ENCODE measurements around the gene TRIM61. TPM values are rescaled to one million over a fixed set of nuclear protein-coding genes. Genes with fewer than 3 reads are reported as not detected.
"Not testable (repeated sequence)": the region's sequence is repeated elsewhere in the genome, so short reads cannot be mapped to it uniquely, and the experiment has no call there.

The TRIM61 gene
- total and polyA plus RNA-seq, 2 donors: 1.3 to 2.2 TPM

GRCh38 chr4:164930647-164931046 lies 46.8 kb downstream of the TRIM61 start:
- H3K4me3 ChIP-seq (ENCODE audit: low read length in 2 of 2): no peak overlapping the region
- H3K36me3 ChIP-seq (ENCODE audit: control insufficient read depth in 2 of 2, insufficient read depth in 2 of 2, low read length in 1 of 2): no peaks in the 10 kb centered on the region
- H3K27ac ChIP-seq (ENCODE audit: low read depth in 1 of 2, low read length in 1 of 2): no peak overlapping the region
- WGBS: 94% methylated on average over 5 of the region's 5 CpGs
- H3K9me3 ChIP-seq (ENCODE audit: control insufficient read depth in 2 of 2, insufficient read depth in 1 of 2, low read length in 1 of 2): no peaks in the 10 kb centered on the region
- no peaks in the 10 kb centered on the region for H3K27me3 ChIP-seq (ENCODE audit: control insufficient read depth in 2 of 2, insufficient read depth in 1 of 2, low read length in 1 of 2)
- no peak for DNase-seq (ENCODE audit: low read depth in 6 of 9, low spot score in 9 of 9)
- H3K4me1 ChIP-seq (ENCODE audit: control insufficient read depth in 2 of 2, insufficient read depth in 2 of 2, low read length in 2 of 2): no peaks in the 10 kb centered on the region

GRCh38 chr4:164927101-164927500 lies 50.4 kb downstream of the TRIM61 start:
- not testable (repeated sequence) for DNase-seq (ENCODE audit: low read depth in 6 of 9, low spot score in 9 of 9); H3K4me1 ChIP-seq (ENCODE audit: control insufficient read depth in 2 of 2, insufficient read depth in 2 of 2, low read length in 2 of 2); H3K9me3 ChIP-seq (ENCODE audit: control insufficient read depth in 2 of 2, insufficient read depth in 1 of 2, low read length in 1 of 2); H3K27ac ChIP-seq (ENCODE audit: low read depth in 1 of 2, low read length in 1 of 2); H3K4me3 ChIP-seq (ENCODE audit: low read length in 2 of 2); H3K36me3 ChIP-seq (ENCODE audit: control insufficient read depth in 2 of 2, insufficient read depth in 2 of 2, low read length in 1 of 2); H3K27me3 ChIP-seq (ENCODE audit: control insufficient read depth in 2 of 2, insufficient read depth in 1 of 2, low read length in 1 of 2)
- WGBS: 95% methylated on average over 2 of the region's 2 CpGs

DNA sequence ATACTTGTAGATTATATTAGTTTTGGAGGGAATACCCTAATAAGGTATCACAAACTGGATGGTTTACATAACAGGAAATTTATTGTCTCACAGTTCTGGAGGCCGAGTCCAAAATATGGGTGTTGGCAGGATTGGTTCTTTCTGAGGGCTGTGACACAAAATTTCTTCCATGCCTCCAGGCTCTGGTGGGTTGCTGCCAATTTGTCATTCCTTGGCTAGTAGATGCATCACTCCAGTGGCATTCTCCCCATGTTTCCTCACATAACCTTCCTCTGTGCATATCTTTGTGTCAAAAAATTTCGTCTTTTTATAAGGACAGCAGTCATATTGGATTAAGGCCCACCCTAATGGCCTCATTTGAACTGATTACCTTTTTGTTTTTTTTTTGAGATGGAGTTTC lies 51.2 kb downstream of the TRIM61 start:
- no peak for DNase-seq (ENCODE audit: low read depth in 6 of 9, low spot score in 9 of 9)
- Histone ChIP-seq H3K27me3 (ENCODE audit: control insufficient read depth in 2 of 2, insufficient read depth in 1 of 2, low read length in 1 of 2) (no peaks in the 10 kb centered on the region), H3K9me3 (ENCODE audit: control insufficient read depth in 2 of 2, insufficient read depth in 1 of 2, low read length in 1 of 2) (no peaks in the 10 kb centered on the region), H3K27ac (ENCODE audit: low read depth in 1 of 2, low read length in 1 of 2) (no peak overlapping the region), H3K36me3 (ENCODE audit: control insufficient read depth in 2 of 2, insufficient read depth in 2 of 2, low read length in 1 of 2) (no peaks in the 10 kb centered on the region), H3K4me3 (ENCODE audit: low read length in 2 of 2) (no peak overlapping the region), H3K4me1 (ENCODE audit: control insufficient read depth in 2 of 2, insufficient read depth in 2 of 2, low read length in 2 of 2) (no peaks in the 10 kb centered on the region)
- 94% methylated on average over 2 of the region's 2 CpGs for WGBS

- 94% methylated on average over 3 of the region's 3 CpGs for WGBS
- Histone ChIP-seq H3K4me1 (ENCODE audit: control insufficient read depth in 2 of 2, insufficient read depth in 2 of 2, low read length in 2 of 2) (no peaks in the 10 kb centered on the region), H3K36me3 (ENCODE audit: control insufficient read depth in 2 of 2, insufficient read depth in 2 of 2, low read length in 1 of 2) (no peaks in the 10 kb centered on the region), H3K27me3 (ENCODE audit: control insufficient read depth in 2 of 2, insufficient read depth in 1 of 2, low read length in 1 of 2) (no peaks in the 10 kb centered on the region), H3K4me3 (ENCODE audit: low read length in 2 of 2) (no peak overlapping the region), H3K27ac (ENCODE audit: low read depth in 1 of 2, low read length in 1 of 2) (no peak overlapping the region), H3K9me3 (ENCODE audit: control insufficient read depth in 2 of 2, insufficient read depth in 1 of 2, low read length in 1 of 2) (no peaks in the 10 kb centered on the region)
- DNase-seq (ENCODE audit: low read depth in 6 of 9, low spot score in 9 of 9): no peak
Measured at GRCh38 chr4:164924670-164925238, 52.7 kb downstream of the TRIM61 start.

DNA sequence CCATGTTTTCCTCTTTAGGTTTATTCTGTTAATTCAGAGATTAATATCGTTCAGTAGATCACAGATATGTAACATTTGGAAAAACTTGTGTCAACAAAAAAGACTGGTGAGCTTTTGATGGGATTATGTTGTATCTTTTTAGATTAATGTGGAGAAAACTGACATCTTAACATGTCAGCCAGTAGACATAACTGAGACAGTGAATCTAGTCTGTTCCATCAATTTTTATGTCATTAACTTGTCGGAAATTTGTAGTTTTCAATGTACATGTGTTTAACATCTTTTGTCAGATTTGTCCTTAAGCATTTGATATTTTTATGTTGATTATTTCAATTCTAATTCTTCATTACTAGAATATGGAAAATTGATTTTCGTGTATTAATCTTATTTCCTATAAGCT lies 58.5 kb downstream of the TRIM61 start:
- no peak overlapping the region for H3K4me3 ChIP-seq (ENCODE audit: low read length in 2 of 2)
- no peaks in the 10 kb centered on the region for H3K4me1 ChIP-seq (ENCODE audit: control insufficient read depth in 2 of 2, insufficient read depth in 2 of 2, low read length in 2 of 2)
- H3K27me3 ChIP-seq (ENCODE audit: control insufficient read depth in 2 of 2, insufficient read depth in 1 of 2, low read length in 1 of 2): no peaks in the 10 kb centered on the region
- H3K36me3 ChIP-seq (ENCODE audit: control insufficient read depth in 2 of 2, insufficient read depth in 2 of 2, low read length in 1 of 2): no peaks in the 10 kb centered on the region
- no peak for DNase-seq (ENCODE audit: low read depth in 6 of 9, low spot score in 9 of 9)
- H3K9me3 ChIP-seq (ENCODE audit: control insufficient read depth in 2 of 2, insufficient read depth in 1 of 2, low read length in 1 of 2): no peaks in the 10 kb centered on the region
- WGBS: 98% methylated on average over 3 of the region's 3 CpGs
- H3K27ac ChIP-seq (ENCODE audit: low read depth in 1 of 2, low read length in 1 of 2): no peak overlapping the region

Other genes with a start within 250 kb of the TRIM61 start
- gene SMIM31, start 223.5 kb downstream of the TRIM61 start, total RNA-seq: not detected
- 0.02 TPM for gene SMIM31, start 223.5 kb downstream of the TRIM61 start, polyA plus RNA-seq
- gene APELA, start 100.5 kb downstream of the TRIM61 start, total RNA-seq: 0.14 TPM
- 0.02 TPM for gene APELA, start 100.5 kb downstream of the TRIM61 start, polyA plus RNA-seq
- not detected for gene TRIM60, start 54.3 kb upstream of the TRIM61 start, total RNA-seq
- gene TRIM60, start 54.3 kb upstream of the TRIM61 start, polyA plus RNA-seq: not detected
- not detected for gene TRIM75, start 76.2 kb upstream of the TRIM61 start, total RNA-seq
- 0.02 TPM for gene TRIM75, start 76.2 kb upstream of the TRIM61 start, polyA plus RNA-seq
- gene TMEM192, start 135.2 kb upstream of the TRIM61 start, total RNA-seq: 6.1 TPM
- gene TMEM192, start 135.2 kb upstream of the TRIM61 start, polyA plus RNA-seq: 8.0 TPM
- 12.1 TPM for gene KLHL2, start 229.9 kb upstream of the TRIM61 start, total RNA-seq
- gene KLHL2, start 229.9 kb upstream of the TRIM61 start, polyA plus RNA-seq: 29.3 TPM

Measured in thymus (tissue), 11 donors.